HUES48 (cell line): ENCODE results near the gene CILP.

Experiments used
- H3K27ac ChIP-seq: one replicate; pipeline ENCODE4 v1.7.0; 2013; ENCODE audit warnings: low read depth, low read length, inconsistent platforms
- H3K27me3 ChIP-seq: 2 replicates; pipeline ENCODE4 v1.6.1; 2013; ENCODE audit warnings: mild to moderate bottlenecking, low read length; ENCODE audit not compliant: control insufficient read depth, insufficient read depth
- H3K36me3 ChIP-seq: 2 replicates; pipeline ENCODE4 v1.6.1; 2013; ENCODE audit warnings: low read length; ENCODE audit not compliant: control insufficient read depth, insufficient read depth
- H3K4me1 ChIP-seq: 2 replicates; pipeline ENCODE4 v1.6.1; 2013; ENCODE audit warnings: mild to moderate bottlenecking, low read length; ENCODE audit not compliant: control insufficient read depth, insufficient read depth
- H3K4me3 ChIP-seq: 2 replicates; pipeline ENCODE4 v1.5.1; 2013; ENCODE audit warnings: mild to moderate bottlenecking, low read depth, low read length
- H3K9ac ChIP-seq: 2 replicates; pipeline ENCODE4 v1.6.1; 2013; ENCODE audit warnings: mild to moderate bottlenecking, low read depth, low read length, moderate library complexity
- H3K9me3 ChIP-seq: 2 replicates; pipeline ENCODE4 v1.6.1; 2013; ENCODE audit warnings: low read length; ENCODE audit not compliant: control insufficient read depth, insufficient read depth

CILP gene

DNA sequence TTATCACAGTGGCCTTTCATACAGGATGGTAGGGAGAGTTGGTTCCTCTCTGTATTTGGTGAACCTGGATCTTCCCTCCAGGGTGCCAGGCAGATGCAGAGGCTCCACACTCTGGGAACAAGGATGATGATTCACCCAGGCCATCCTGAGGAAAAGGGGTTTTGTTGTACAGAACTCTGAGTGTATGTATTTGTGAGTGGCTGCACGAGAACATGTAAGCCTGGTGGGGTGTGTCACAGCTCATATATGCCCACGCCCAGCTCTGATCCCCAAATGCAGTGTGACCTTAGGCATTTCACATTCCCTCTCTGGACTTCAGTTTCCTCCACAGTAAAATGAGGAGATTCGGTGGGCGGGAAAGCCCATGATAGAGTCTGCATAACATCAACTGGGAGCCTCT is 11.6 kb upstream of the CILP start:
- Histone ChIP-seq H3K4me1 (peaks cover 4% of the 10 kb centered on the region; the same call in 1 of the 2 replicates), H3K27me3 (no peaks in the 10 kb centered on the region), H3K36me3 (no peaks in the 10 kb centered on the region), H3K27ac (no peak overlapping the region), H3K9ac (no peak overlapping the region), H3K9me3 (no peaks in the 10 kb centered on the region), H3K4me3 (no peak overlapping the region)

DNA sequence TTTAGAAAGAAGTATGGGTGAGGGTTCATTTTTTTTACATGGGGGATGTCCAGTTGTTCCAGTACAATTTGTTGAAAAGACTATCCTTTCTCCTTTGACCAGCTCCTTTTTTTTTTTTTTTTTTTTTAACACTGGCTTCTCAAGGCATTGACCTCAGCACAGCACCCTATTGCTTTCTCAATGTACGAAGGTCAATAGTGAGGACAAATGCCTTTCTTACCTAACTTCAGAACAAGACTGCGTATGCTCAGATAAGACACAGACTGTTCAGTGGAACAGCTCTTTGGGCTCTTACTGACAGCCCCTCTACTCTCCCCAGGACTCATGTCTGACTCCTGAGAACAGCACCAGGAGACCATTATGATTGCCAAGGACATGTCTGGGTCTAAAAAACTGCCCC is 10.4 kb upstream of the CILP start:
- H3K9me3 ChIP-seq, result no peaks in the 10 kb centered on the region

GRCh38 chr15:65219137-65219536 is 7.9 kb upstream of the CILP start:
- no peak overlapping the region for H3K4me3 ChIP-seq
- H3K27ac ChIP-seq, result no peak overlapping the region
- no peak overlapping the region for H3K9ac ChIP-seq
- H3K4me1 ChIP-seq, result no peaks in the 10 kb centered on the region; the same call in 1 of the 2 replicates
- H3K9me3 ChIP-seq, result no peaks in the 10 kb centered on the region
- H3K27me3 ChIP-seq, result no peaks in the 10 kb centered on the region
- H3K36me3 ChIP-seq, result no peaks in the 10 kb centered on the region

More for the DNA sequence above, 10.4 kb upstream of the CILP start:
- Histone ChIP-seq H3K4me1 (peaks cover 4% of the 10 kb centered on the region; the same call in 1 of the 2 replicates), H3K27ac (no peak overlapping the region), H3K4me3 (no peak overlapping the region), H3K27me3 (no peaks in the 10 kb centered on the region), H3K36me3 (no peaks in the 10 kb centered on the region), H3K9ac (no peak overlapping the region)

GRCh38 chr15:65217526-65218482 is 6.5 kb upstream of the CILP start:
- Histone ChIP-seq H3K4me3 (no peak overlapping the region), H3K36me3 (no peaks in the 10 kb centered on the region), H3K4me1 (no peaks in the 10 kb centered on the region; the same call in 1 of the 2 replicates), H3K27me3 (no peaks in the 10 kb centered on the region), H3K9ac (no peak overlapping the region), H3K9me3 (no peaks in the 10 kb centered on the region), H3K27ac (no peak overlapping the region)

GRCh38 chr15:65215496-65215895 is 4.2 kb upstream of the CILP start:
- Histone ChIP-seq H3K4me3 (no peak overlapping the region), H3K36me3 (no peaks in the 10 kb centered on the region), H3K27me3 (no peaks in the 10 kb centered on the region), H3K27ac (no peak overlapping the region), H3K9ac (no peak overlapping the region), H3K9me3 (no peaks in the 10 kb centered on the region), H3K4me1 (0 out of 2 replicates have a peak, but pooled peaks cover 2% of the 10 kb centered on the region)

- no peaks in the 10 kb centered on the region for H3K36me3 ChIP-seq
- H3K27ac ChIP-seq, result no peak overlapping the region
- no peak overlapping the region for H3K4me3 ChIP-seq
- H3K4me1 ChIP-seq, result 0 out of 2 replicates have a peak, but pooled peaks cover 2% of the 10 kb centered on the region
- no peaks in the 10 kb centered on the region for H3K9me3 ChIP-seq
- no peaks in the 10 kb centered on the region for H3K27me3 ChIP-seq
- H3K9ac ChIP-seq, result no peak overlapping the region
These were observed 2.7 kb upstream of the CILP start for GRCh38 chr15:65214010-65214409.

- H3K9me3 ChIP-seq, result no peaks in the 10 kb centered on the region
These were observed 2.0 kb upstream of the CILP start for GRCh38 chr15:65213241-65213640.

DNA sequence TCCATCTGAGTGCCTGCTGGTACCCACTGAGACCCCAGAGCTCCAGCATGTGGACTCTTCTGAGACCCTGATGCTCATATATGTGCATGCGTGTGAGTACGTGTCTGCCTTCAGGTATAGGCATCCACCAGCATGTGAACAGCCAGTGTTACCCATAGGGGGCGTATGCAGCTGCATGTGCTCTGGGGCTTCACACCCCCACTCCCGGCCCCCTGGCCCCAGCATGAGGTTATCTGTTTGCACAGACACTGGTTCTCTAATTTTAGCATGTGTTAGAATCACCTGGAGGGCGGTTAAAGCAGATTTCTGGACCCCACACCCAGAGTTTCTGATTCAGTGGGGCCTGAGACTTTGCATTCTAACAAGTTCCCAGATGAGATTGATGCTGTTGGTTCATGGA is 824 bp upstream of the CILP start:
- Histone ChIP-seq H3K4me3 (no peak overlapping the region), H3K4me1 (0 out of 2 replicates have a peak, but pooled peaks cover 2% of the 10 kb centered on the region), H3K9me3 (no peaks in the 10 kb centered on the region), H3K27me3 (no peaks in the 10 kb centered on the region), H3K36me3 (no peaks in the 10 kb centered on the region), H3K27ac (no peak overlapping the region), H3K9ac (no peak overlapping the region)

More at GRCh38 chr15:65213241-65213640, 2.0 kb upstream of the CILP start:
- Histone ChIP-seq H3K27me3 (no peaks in the 10 kb centered on the region), H3K36me3 (no peaks in the 10 kb centered on the region), H3K4me3 (no peak overlapping the region), H3K4me1 (0 out of 2 replicates have a peak, but pooled peaks cover 2% of the 10 kb centered on the region), H3K27ac (no peak overlapping the region), H3K9ac (no peak overlapping the region)

- no peaks in the 10 kb centered on the region for H3K9me3 ChIP-seq
- no peak overlapping the region for H3K9ac ChIP-seq
- no peak overlapping the region for H3K27ac ChIP-seq
These were observed 259 bp upstream of the CILP start for GRCh38 chr15:65211482-65211982.

DNA sequence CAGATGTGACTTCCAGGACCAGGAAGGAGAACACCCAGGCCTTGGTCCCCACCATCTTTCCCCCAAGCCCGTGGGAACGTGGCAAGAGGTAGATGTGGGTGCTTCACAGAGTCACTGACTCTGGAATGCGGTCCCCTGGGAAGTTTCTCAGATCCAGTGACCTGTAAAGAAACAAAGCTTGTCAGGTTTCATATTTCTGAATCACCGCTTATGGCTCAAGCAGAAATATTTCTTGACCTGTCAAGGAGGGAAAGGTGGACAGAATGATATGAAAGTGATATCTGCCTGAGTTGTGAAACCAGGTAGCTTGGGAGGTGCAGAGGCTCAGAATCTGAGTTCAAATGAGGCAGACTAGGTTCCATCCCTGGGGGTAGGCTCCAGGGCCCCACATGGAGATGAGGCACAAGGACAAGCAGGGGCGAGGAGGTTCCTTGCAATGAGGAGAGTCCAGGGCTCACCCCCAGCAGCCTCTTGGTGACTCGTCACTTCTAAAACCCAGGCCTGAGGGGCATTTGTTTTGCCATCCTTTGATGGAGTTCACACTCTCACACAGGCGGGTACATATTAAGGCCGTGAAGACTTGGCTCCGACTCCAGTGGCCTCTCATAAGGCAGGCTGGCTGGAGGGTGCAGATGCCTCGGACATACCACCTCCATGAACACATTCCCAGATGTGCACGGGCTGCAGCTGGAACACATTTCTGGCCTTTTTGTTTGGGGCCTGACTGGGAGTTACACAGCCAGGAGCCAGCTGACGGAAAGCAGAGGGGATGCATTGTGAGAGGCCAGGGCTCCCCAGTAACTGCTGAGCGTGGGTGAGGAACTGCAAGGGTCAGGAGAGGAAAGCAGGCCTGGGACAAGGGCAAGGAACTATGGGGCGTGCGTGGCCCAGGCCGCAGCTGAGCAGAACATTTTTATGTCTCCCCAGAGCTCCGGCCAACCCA is 1.3 kb downstream of the CILP start:
- H3K9me3 ChIP-seq, result no peaks in the 10 kb centered on the region
- H3K27me3 ChIP-seq, result no peaks in the 10 kb centered on the region
- H3K27ac ChIP-seq, result no peak overlapping the region
- no peak overlapping the region for H3K9ac ChIP-seq
- H3K4me3 ChIP-seq, result no peak overlapping the region
- 0 out of 2 replicates have a peak, but pooled peaks cover 2% of the 10 kb centered on the region for H3K4me1 ChIP-seq
- no peaks in the 10 kb centered on the region for H3K36me3 ChIP-seq

More at GRCh38 chr15:65211482-65211982, 259 bp upstream of the CILP start:
- H3K4me3 ChIP-seq, result no peak overlapping the region
- H3K36me3 ChIP-seq, result no peaks in the 10 kb centered on the region
- H3K4me1 ChIP-seq, result 0 out of 2 replicates have a peak, but pooled peaks cover 2% of the 10 kb centered on the region
- no peaks in the 10 kb centered on the region for H3K27me3 ChIP-seq
